Naive B cell (primary cell): Measurements from ENCODE around the gene HBD. TPM values are rescaled to one million over a fixed set of nuclear protein-coding genes. Genes with fewer than 3 reads are reported as not detected.
"Not testable (repeated sequence)": the region's sequence is repeated elsewhere in the genome, so short reads cannot be mapped to it uniquely, and the experiment has no call there.

Source experiments
- ATAC-seq, 2 donors: fragments of 150-1000 bp; cut with Tn5 transposase; 2 replicates each; pipeline ENCODE4 v1.10.0; 2021; ENCODE audit warnings: low read depth in 2 of 2, mild to moderate bottlenecking in 2 of 2, moderate library complexity in 2 of 2
- DNase-seq: peaks from one replicate; pipeline ENCODE4 v3.0.0; 2022
- H3K27ac Mint-ChIP-seq, 6 donors: one replicate each; pipeline ENCODE4 v1.8.0; 2020 to 2022; ENCODE audit warnings: mild to moderate bottlenecking in 6 of 6, mixed read lengths in 6 of 6, moderate library complexity in 5 of 6, inconsistent platforms in 2 of 6
- H3K27me3 Mint-ChIP-seq, 3 donors: one replicate each; pipeline ENCODE4 v1.8.0; 2021 to 2022; ENCODE audit warnings: mixed read lengths in 3 of 3, mild to moderate bottlenecking in 1 of 3
- H3K36me3 Mint-ChIP-seq, 2 donors: one replicate each; pipeline ENCODE4 v1.8.0; 2020 to 2022; ENCODE audit warnings: mixed read lengths in 2 of 2, inconsistent platforms in 1 of 2, mild to moderate bottlenecking in 1 of 2
- H3K4me1 Mint-ChIP-seq, 3 donors: one replicate each; pipeline ENCODE4 v1.8.0; 2020 to 2022; ENCODE audit warnings: mixed read lengths in 3 of 3, inconsistent platforms in 1 of 3, mild to moderate bottlenecking in 1 of 3, moderate library complexity in 1 of 3
- H3K4me3 Mint-ChIP-seq, 8 donors: one replicate each; pipeline ENCODE4 v1.8.0; 2020 to 2022; ENCODE audit warnings: mild to moderate bottlenecking in 8 of 8, mixed read lengths in 8 of 8, moderate library complexity in 8 of 8, inconsistent platforms in 2 of 8
- H3K9me3 Mint-ChIP-seq, 7 donors: one replicate each; pipeline ENCODE4 v1.8.0; 2020 to 2022; ENCODE audit warnings: mixed read lengths in 7 of 7, mild to moderate bottlenecking in 5 of 7, inconsistent platforms in 2 of 7, moderate library complexity in 1 of 7
- polyA plus RNA-seq, 6 donors: library from polyadenylated mRNA; unstranded; fragments of 300-500 nt; fragmentation: Illumina TruSeq; gene quantifications; one replicate each; pipeline ENCODE4 v1.2.3, GENCODE V29; 2021; ENCODE audit warnings: low read depth in 6 of 6

HBD gene
- polyA plus RNA-seq, 6 donors from 2014 or later: 1.8 TPM; not detected in 5

- peaks cover 0 to 16% (median 0%) of the 10 kb centered on the region in 3 donors for H3K27me3 Mint-ChIP-seq
- no peaks in the 10 kb centered on the region for H3K4me1 Mint-ChIP-seq
- no peak for ATAC-seq
- no peaks in the 10 kb centered on the region for H3K36me3 Mint-ChIP-seq
- no peak overlapping the region for H3K4me3 Mint-ChIP-seq
- no peak for DNase-seq
- H3K9me3 Mint-ChIP-seq: peaks cover 0 to 4% (median under 1%) of the 10 kb centered on the region in 7 donors
- H3K27ac Mint-ChIP-seq: no peak overlapping the region
Observed at GRCh38 chr11:5267033-5267563, 32.8 kb upstream of the HBD start.

GRCh38 chr11:5266609-5267008, 32.3 kb upstream of the HBD start:
- no peak overlapping the region for H3K27ac Mint-ChIP-seq
- ATAC-seq (no peak), DNase-seq (no peak)
- H3K27me3 Mint-ChIP-seq: peaks cover 0 to 15% (median 0%) of the 10 kb centered on the region in 3 donors
- H3K4me1 Mint-ChIP-seq: no peaks in the 10 kb centered on the region
- H3K4me3 Mint-ChIP-seq: no peak overlapping the region
- H3K36me3 Mint-ChIP-seq: no peaks in the 10 kb centered on the region
- peaks cover 0 to 4% (median 2%) of the 10 kb centered on the region in 7 donors for H3K9me3 Mint-ChIP-seq

- DNase-seq: no peak
- H3K36me3 Mint-ChIP-seq: no peaks in the 10 kb centered on the region
- peaks cover 0 to 6% (median 4%) of the 10 kb centered on the region in 7 donors for H3K9me3 Mint-ChIP-seq
- ATAC-seq: no peak
- peaks cover 0 to 9% (median 0%) of the 10 kb centered on the region in 3 donors for H3K27me3 Mint-ChIP-seq
- no peak overlapping the region for H3K27ac Mint-ChIP-seq
- H3K4me1 Mint-ChIP-seq: no peaks in the 10 kb centered on the region
- H3K4me3 Mint-ChIP-seq: no peak overlapping the region
Observed at GRCh38 chr11:5265832-5266231, 31.5 kb upstream of the HBD start.

GRCh38 chr11:5258543-5259262, 24.4 kb upstream of the HBD start:
- ATAC-seq (no peak), DNase-seq (no peak)
- Mint-ChIP-seq H3K9me3 (peaks cover 5 to 27% (median 13%) of the 10 kb centered on the region in 7 donors), H3K4me1 (no peaks in the 10 kb centered on the region), H3K27me3 (peaks cover 4 to 17% (median 4%) of the 10 kb centered on the region in 3 donors), H3K27ac (no peak overlapping the region), H3K4me3 (no peak overlapping the region), H3K36me3 (no peaks in the 10 kb centered on the region)

- H3K4me1 Mint-ChIP-seq: no peaks in the 10 kb centered on the region
- H3K9me3 Mint-ChIP-seq: peaks cover 4 to 27% (median 11%) of the 10 kb centered on the region in 7 donors
- peaks cover 8 to 10% (median 8%) of the 10 kb centered on the region in 3 donors for H3K27me3 Mint-ChIP-seq
- ATAC-seq: no peak
- no peaks in the 10 kb centered on the region for H3K36me3 Mint-ChIP-seq
- H3K4me3 Mint-ChIP-seq: no peak overlapping the region
- no peak for DNase-seq
- no peak overlapping the region for H3K27ac Mint-ChIP-seq
Observed at GRCh38 chr11:5257296-5257695, 23.0 kb upstream of the HBD start.

- not testable (repeated sequence) for H3K4me1 Mint-ChIP-seq, H3K27ac Mint-ChIP-seq, DNase-seq, H3K36me3 Mint-ChIP-seq, H3K4me3 Mint-ChIP-seq, ATAC-seq
- H3K27me3 Mint-ChIP-seq: peaks cover 8 to 17% (median 10%) of the 10 kb centered on the region in 3 donors
- peaks cover 0 to 12% (median 4%) of the 10 kb centered on the region in 7 donors for H3K9me3 Mint-ChIP-seq
Observed at GRCh38 chr11:5254646-5255413, 20.5 kb upstream of the HBD start, which contains the start of gene HBG2. Gene HBG2 (minus strand): TSS chr11:5254781. CDS start chr11:5254728, 53 bp downstream.

GRCh38 chr11:5254023-5254422, 19.7 kb upstream of the HBD start:
- H3K36me3 Mint-ChIP-seq, ATAC-seq, H3K4me3 Mint-ChIP-seq, H3K27ac Mint-ChIP-seq, H3K4me1 Mint-ChIP-seq, H3K9me3 Mint-ChIP-seq, DNase-seq: not testable (repeated sequence)
- peaks cover 8 to 17% (median 10%) of the 10 kb centered on the region in 3 donors for H3K27me3 Mint-ChIP-seq

GRCh38 chr11:5253440-5253839, 19.2 kb upstream of the HBD start:
- H3K4me3 Mint-ChIP-seq, H3K4me1 Mint-ChIP-seq, H3K27ac Mint-ChIP-seq, DNase-seq, ATAC-seq, H3K9me3 Mint-ChIP-seq, H3K36me3 Mint-ChIP-seq: not testable (repeated sequence)
- peaks cover 8 to 17% (median 10%) of the 10 kb centered on the region in 3 donors for H3K27me3 Mint-ChIP-seq

GRCh38 chr11:5252919-5253265, 18.6 kb upstream of the HBD start:
- DNase-seq (no peak), ATAC-seq (no peak)
- no peaks in the 10 kb centered on the region for H3K36me3 Mint-ChIP-seq
- no peak overlapping the region for H3K27ac Mint-ChIP-seq
- H3K9me3 Mint-ChIP-seq: peaks cover 0 to 4% (median 0%) of the 10 kb centered on the region in 7 donors
- peaks cover 6 to 17% (median 10%) of the 10 kb centered on the region in 3 donors for H3K27me3 Mint-ChIP-seq
- no peak overlapping the region for H3K4me3 Mint-ChIP-seq
- no peaks in the 10 kb centered on the region for H3K4me1 Mint-ChIP-seq

GRCh38 chr11:5252192-5252918, 18.1 kb upstream of the HBD start:
- Mint-ChIP-seq H3K27me3 (peaks cover under 1 to 20% (median 10%) of the 10 kb centered on the region in 3 donors), H3K27ac (no peak overlapping the region), H3K4me1 (no peaks in the 10 kb centered on the region), H3K4me3 (no peak overlapping the region), H3K9me3 (no peaks in the 10 kb centered on the region), H3K36me3 (no peaks in the 10 kb centered on the region)
- ATAC-seq (no peak), DNase-seq (no peak)

GRCh38 chr11:5251746-5252145, 17.5 kb upstream of the HBD start:
- Mint-ChIP-seq H3K4me3 (no peak overlapping the region), H3K9me3 (no peaks in the 10 kb centered on the region), H3K36me3 (no peaks in the 10 kb centered on the region), H3K27me3 (peaks cover 0 to 21% (median 12%) of the 10 kb centered on the region in 3 donors), H3K27ac (no peak overlapping the region), H3K4me1 (no peaks in the 10 kb centered on the region)
- DNase-seq: no peak
- no peak for ATAC-seq

GRCh38 chr11:5250543-5251204, 16.4 kb upstream of the HBD start:
- no peak for DNase-seq
- Mint-ChIP-seq H3K27me3 (peaks cover 2 to 21% (median 17%) of the 10 kb centered on the region in 3 donors), H3K9me3 (no peaks in the 10 kb centered on the region), H3K36me3 (no peaks in the 10 kb centered on the region), H3K4me3 (no peak overlapping the region), H3K27ac (no peak overlapping the region), H3K4me1 (no peaks in the 10 kb centered on the region)
- no peak for ATAC-seq
